GM20000 (cell line): ENCODE data around the gene TRIM40.

Experiments
- DNase-seq: peaks from one replicate; pipeline ENCODE4 v3.0.0; 2012; ENCODE audit warnings: low spot score
- TF ChIP-seq, protein P1 (sequence below): IDR thresholded peaks from 2 replicates; pipeline ENCODE4 v1.5.1; 2012; ENCODE audit warnings: mild to moderate bottlenecking, control low read depth; ENCODE audit errors: extremely low read depth, missing control alignments

The TRIM40 gene, protein sequence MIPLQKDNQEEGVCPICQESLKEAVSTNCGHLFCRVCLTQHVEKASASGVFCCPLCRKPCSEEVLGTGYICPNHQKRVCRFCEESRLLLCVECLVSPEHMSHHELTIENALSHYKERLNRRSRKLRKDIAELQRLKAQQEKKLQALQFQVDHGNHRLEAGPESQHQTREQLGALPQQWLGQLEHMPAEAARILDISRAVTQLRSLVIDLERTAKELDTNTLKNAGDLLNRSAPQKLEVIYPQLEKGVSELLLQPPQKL

DNA sequence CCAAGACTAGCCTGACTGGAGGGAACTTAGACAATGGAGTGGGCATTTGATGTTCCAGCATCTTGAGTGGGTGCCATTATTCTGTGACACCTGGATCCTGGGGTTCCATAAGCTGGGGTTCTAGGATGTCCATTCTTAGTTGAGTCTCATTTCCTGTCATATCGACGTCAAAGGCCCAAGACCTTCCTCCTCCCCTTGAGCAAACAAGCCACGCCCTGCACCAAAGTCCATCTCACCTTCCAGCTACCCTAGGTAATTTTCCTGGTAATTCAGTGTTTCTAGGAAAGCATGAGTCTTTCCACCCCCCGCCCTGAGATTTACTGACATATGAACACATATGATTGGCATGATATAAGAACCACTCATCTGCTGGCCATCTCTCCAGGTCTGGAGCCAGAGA, at the start of gene TRIM40:
Gene TRIM40 (plus strand): TSS at position 384 of the 400 bp plus-strand sequence. CDS start 897 bp downstream, outside the sequence.
- TF ChIP-seq, protein P1, sequence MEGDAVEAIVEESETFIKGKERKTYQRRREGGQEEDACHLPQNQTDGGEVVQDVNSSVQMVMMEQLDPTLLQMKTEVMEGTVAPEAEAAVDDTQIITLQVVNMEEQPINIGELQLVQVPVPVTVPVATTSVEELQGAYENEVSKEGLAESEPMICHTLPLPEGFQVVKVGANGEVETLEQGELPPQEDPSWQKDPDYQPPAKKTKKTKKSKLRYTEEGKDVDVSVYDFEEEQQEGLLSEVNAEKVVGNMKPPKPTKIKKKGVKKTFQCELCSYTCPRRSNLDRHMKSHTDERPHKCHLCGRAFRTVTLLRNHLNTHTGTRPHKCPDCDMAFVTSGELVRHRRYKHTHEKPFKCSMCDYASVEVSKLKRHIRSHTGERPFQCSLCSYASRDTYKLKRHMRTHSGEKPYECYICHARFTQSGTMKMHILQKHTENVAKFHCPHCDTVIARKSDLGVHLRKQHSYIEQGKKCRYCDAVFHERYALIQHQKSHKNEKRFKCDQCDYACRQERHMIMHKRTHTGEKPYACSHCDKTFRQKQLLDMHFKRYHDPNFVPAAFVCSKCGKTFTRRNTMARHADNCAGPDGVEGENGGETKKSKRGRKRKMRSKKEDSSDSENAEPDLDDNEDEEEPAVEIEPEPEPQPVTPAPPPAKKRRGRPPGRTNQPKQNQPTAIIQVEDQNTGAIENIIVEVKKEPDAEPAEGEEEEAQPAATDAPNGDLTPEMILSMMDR: no peak
- DNase-seq: no peak

DNA sequence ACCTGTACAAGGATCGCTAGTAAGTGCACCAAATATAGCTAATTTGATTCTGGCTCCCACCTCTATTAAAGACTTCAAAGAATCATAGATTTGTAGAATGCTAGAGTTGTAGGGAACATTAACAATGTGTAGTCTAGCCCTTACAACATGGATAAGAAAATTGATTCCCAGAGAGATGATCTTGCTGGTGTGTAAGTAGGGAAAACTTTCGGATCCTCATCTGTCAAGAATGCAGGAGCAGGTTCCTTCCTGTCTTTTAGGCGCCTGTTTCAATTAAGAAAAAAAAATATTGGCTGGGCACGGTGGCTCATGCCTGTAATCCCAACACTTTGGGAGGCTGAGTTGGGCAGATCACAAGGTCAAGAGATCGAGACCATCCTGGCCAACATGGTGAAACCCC, 48.1 kb upstream of the TRIM40 start:
- TF ChIP-seq, protein P1: no peak

DNA sequence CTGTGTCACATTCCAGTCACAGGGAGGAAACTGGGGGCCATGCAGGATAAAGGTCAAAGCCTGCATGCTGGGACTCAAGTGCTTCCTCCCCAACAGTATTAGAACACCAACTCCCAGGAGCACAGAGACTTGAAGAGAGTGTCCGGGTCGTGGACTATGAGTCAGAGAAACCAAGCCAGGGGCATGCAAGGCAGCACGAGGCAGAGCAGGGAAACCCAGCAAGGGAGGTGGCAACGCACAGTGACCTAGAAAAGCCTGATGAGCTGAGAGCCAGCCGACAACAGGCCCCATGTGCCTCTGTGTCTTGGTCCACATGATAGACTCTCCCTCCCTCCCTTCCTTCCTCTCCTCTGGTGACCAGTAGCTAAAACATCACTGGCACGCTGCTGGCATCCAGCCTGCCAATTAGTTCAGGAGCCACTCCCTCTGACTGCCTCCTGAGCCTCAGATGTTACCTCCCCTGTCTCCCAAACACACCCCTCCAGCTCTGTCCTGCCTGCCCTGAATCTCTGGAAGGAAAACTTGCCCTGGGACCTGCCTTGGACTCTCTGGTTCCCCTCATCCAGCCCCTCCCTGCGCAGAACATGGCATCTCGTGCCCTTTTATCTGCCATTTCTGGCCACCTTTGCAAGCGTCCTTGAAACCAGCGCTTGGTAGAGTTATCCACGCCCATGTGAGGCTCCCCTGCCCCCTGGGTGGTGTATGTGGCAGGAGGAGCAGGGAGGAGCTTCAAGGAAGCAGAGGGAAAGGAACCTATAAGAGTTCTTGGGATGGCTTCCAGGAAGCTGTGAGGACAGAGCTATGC, 44.2 kb upstream of the TRIM40 start:
- DNase-seq: no peak
- TF ChIP-seq, protein P1: no peak

More for the DNA sequence above, 48.1 kb upstream of the TRIM40 start:
- DNase-seq: no peak

DNA sequence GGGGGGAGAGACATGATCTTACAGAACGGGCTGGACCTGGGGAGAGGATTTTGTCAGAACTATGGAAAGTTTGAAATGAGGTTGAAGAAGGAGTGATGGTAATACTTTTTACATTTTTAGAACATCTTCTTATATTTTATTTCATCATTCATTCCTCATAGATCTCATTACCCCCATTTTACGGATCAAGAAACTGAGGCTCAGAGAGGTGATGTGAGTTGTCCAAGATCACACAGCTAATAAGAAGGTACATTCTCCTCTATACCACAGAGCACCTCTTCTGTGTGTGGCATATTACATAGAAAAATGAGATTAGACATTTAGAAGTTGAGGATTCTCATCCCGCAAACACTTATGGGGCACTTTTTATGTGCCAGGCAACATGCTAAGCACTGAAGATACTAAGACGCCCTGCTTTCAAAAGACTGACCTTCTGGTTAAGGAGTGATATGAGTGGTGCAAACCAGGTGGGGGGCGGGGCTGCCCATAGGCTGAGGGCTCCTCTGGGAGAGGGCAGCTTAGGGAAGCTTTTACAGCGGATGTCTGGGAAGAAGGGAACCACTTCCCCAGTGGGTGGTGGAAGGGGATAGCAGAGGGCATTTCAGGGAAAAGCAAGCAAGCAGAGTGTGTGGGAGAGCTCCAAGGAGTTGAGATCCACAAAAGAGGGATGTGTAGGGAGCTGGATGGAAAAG, 42.9 kb upstream of the TRIM40 start:
- no peak for DNase-seq
- TF ChIP-seq, protein P1: no peak

DNA sequence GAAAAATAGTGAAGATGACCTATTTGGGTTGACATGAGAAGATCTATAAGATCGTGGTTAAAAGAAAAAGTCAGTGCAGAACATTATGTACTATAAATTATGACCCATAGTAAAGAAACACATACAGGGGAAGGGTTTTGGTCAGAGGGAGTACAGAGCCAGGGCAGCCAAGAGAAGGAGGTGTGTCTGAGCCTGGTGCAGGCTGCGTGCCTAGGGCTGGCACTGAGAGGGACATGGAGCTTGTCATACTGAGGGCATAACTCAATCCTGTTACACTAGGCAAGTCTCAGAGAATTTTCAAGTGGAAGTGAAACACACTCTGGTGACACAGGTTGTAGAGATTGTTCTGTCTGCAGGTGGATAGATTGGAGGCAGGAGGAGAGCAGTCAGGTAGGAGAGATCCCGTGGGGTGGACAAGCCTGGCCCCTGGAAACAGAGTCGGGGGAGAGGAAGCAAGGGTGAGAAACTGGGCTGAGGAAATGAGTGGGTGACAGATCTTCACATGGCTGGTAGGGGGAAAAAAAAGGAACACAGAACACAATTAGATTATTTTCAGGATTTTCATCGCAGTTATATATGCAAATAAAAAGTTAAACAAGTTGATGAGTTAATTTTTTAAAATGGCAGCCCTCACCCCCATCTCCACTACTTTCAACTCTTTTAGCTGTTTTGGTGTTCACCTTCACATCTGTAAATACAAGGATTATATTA, 41.8 kb upstream of the TRIM40 start:
- no peak for DNase-seq
- TF ChIP-seq, protein P1: no peak

DNA sequence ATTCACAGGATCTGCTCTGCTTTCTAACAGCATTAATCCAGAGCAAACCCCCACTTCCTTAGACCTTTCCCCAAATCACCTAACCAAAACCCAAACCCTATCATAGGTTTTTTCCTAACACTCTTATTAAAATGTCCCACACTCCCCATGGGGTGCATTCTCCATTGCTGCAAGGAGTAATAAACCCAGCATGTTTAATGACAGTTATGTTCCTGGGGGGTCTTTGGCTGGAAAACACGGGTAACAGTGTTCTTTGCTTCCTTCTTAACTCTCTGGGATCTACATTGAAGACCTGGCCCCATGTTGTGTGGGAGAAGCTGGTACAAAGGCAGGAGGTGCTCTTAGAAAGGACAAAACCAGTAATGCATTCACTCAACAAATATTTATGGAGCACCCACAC, 39.1 kb upstream of the TRIM40 start:
- no peak for DNase-seq
- TF ChIP-seq, protein P1: no peak
